ENCODE measurements around the gene HADHB. TPM values are rescaled to one million over a fixed set of nuclear protein-coding genes. Genes with fewer than 3 reads are reported as not detected.
"Not testable (repeated sequence)": the region's sequence is repeated elsewhere in the genome, so short reads cannot be mapped to it uniquely, and the experiment has no call there.

HADHB gene
- total RNA-seq, 1 experiment from 2014 or later, result 117 TPM

DNA sequence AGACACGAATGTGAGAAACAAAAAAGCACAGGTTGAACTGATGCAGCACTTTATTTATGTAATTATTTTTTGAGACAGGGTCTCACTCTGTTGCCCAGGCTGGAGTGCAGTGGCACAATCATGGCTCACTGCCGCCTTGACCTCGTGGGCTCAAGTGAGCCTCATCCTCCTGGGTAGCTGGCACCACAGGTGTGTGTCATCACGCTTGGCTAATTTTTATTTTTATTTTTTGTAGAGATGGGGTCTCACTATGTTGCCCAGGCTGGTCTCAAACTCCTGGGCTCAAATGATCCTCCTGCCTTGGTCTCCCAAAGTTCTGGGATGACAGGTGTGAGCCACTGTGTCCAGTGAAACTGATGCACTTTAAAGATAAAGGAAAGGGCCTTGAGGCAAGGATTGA lies 84.3 kb downstream of the HADHB start:
- DNase-seq (ENCODE audit: low spot score), result not testable (repeated sequence)

- peak; percentile 85 for DNase-seq (ENCODE audit: low spot score)
These were observed 85.4 kb downstream of the HADHB start for GRCh38 chr2:26330114-26330549.

GRCh38 chr2:26330604-26331003 lies 85.9 kb downstream of the HADHB start:
- DNase-seq (ENCODE audit: low spot score), result no peak

DNA sequence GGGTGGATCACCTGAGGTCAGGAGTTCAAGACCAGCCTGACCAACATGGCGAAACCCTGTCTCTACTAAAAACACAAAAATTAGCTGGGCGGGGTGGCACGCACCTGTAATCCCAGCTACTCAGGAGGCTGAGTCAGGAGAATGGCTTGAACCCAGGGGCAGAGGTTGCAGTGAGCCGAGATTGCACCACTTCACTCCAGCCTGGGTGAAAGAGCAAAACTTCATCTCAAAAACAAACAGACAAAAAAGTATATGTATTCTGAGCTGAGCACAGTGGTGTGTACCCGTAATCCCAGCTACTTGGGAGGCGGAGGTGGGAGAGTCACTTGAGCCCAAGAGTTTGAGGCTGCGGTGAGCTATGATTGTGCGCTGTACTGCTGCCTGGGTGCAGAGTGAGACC lies 86.6 kb downstream of the HADHB start:
- not testable (repeated sequence) for DNase-seq (ENCODE audit: low spot score)

DNA sequence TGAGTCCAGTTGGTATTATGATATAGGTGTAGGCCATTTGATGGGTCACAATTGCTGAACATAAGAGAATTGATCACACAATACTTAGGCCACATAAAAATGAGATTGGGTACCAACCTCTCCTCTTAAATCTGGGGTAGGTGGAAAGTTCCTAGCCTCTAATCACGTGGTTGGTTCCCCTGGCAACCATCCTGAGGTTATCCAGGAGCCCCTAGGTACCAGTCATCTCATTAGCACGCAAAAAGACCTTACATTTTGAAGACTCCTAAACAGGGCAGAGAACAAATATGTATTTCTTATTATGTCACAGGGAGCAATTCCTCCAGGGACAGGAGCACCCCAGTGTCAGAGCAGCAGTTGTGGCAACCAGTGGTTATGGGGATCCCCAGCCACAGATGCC lies 88.6 kb downstream of the HADHB start:
- no peak for DNase-seq (ENCODE audit: low spot score)

DNA sequence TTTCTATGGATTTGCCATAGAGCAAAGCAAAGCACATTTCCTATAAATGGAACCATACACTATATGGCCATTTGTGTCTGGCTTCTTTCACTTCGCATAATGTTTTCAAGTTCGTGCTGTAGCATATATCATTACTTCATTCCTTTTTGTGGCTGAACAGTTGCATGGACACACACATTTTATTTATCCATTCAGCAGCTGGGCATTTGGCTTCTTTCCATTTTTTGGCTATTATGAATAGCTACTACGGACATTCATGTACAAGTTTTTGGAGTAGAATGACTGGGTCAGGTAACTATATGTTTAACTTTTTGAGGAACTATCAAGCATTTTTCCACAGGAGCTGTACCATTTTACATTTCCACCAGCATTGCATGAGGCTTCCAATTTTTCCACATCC lies 90.5 kb downstream of the HADHB start:
- no peak for DNase-seq (ENCODE audit: low spot score)

GRCh38 chr2:26336719-26337118 lies 92.0 kb downstream of the HADHB start:
- DNase-seq (ENCODE audit: low spot score), result no peak

DNA sequence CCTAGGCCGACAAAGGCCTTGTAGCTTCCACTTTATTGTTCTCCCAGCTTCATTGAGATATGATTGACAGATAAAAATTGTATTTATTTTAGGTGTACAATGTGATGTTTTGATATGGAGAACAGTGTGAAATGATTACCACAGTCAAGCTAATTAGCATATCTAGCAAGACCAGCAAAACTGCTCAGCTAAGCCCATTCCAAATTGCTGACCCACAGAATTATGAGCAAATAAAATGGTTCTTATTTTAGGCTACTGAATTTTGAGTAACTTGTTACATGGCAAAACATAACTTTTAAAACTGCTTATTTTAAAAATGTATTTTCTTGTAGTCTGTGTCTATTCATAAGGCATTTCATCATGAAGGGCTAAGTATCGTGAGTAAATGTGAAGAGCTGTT lies 92.6 kb downstream of the HADHB start:
- DNase-seq (ENCODE audit: low spot score), result no peak

Other genes starting within 250 kb of the HADHB start
- gene RAB10, start 210.9 kb upstream of the HADHB start, total RNA-seq (2014; rRNA removed; shearing (Covaris generic)), result 148 and 268 TPM in 2 replicates
- gene GAREM2, start 71.9 kb upstream of the HADHB start, total RNA-seq (2014; rRNA removed; shearing (Covaris generic)), result 3.8 and 5.3 TPM in 2 replicates
- gene HADHA, start 307 bp upstream of the HADHB start, total RNA-seq (2014; rRNA removed; shearing (Covaris generic)), result 113 and 121 TPM in 2 replicates
- gene SELENOI, start 101.2 kb downstream of the HADHB start, total RNA-seq (2014; rRNA removed; shearing (Covaris generic)), result 19.0 and 20.6 TPM in 2 replicates
- 0.07 and 0.12 TPM in 2 replicates for gene ADGRF3, start 101.8 kb downstream of the HADHB start, total RNA-seq (2014; rRNA removed; shearing (Covaris generic))
- 0.43 TPM in 1 of 2 replicates, not detected in the other for gene DRC1, start 157.0 kb downstream of the HADHB start, total RNA-seq (2014; rRNA removed; shearing (Covaris generic))
- 2.1 TPM in 1 of 2 replicates, not detected in the other for gene OTOF, start 233.2 kb downstream of the HADHB start, total RNA-seq (2014; rRNA removed; shearing (Covaris generic))

Data from A172 (cell line).